ENCODE measurements around the gene SCRG1.

SCRG1 gene

DNA sequence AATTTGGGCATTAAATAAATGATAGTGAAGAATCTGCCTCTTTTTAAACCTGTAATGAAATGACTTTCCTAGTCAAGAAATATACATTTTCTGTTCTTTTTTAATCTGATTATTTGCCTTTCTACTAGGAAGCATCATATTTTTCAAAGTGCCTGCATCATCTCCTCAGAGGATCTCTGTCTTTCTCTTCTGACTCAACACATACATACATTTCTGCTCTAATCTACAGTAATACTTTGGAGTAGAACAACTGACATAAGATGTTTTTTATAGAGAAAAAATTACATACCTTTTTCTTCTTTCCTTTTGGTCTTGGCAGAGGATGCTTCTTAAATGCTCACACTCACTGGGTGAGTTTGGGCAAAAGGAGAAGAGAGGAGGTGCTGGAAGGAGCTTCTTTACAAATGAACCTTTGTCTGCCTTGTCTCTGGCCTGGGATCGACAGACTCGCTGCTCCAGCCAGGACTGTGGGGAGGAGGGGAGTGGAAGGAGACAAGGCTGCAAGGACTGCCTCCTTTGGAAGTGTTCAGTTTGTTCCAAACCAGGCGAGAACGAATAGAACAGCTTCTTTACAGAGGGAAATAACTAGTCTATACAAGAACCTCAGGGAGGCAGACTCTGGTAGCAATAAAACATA is at the start of gene SCRG1:
TSS of gene SCRG1 (minus strand) at position 338 of the 637 bp plus-strand sequence. CDS start 7,702 bp downstream, outside the sequence.
- no peak for DNase-seq (ENCODE audit: low spot score)

DNA sequence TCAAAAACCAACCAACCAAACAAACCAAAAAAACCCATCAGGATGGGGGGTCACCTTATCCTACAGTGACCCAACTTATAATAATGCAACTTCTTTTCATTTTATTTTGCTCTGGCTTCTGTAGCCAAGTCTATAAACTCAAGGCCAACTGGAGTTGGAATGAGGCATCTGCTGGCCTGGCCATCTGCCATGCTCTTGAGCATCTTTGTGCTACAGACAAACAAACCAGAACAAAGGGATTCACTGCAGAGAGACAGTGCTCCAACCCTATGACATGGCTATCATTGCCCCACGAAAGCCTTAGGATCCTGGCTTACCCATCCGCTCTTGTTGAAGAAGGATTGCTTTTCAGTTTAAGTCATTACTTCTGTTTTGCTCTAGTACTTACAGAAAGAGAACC is 49.2 kb upstream of the SCRG1 start:
- DNase-seq (ENCODE audit: low spot score): no peak

DNA sequence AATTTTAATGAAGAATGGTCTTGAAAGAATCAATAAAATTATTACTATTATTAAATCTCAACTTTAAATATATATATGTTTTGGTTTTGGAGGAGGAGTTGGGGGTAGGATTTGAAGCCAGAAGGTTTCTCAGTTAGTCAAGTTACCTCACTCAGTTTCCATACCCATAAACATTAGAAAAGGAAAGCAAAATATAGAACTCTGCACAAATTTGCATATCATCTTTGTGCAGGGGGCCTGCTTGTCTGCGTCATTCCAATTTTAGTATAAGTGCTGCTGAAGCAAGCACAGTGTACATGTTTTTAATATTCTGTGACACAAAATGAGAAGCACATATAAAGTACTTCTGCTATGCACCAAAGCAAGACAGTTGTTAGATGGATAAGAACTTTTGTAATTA is 47.5 kb upstream of the SCRG1 start:
- no peak for DNase-seq (ENCODE audit: low spot score)

DNA sequence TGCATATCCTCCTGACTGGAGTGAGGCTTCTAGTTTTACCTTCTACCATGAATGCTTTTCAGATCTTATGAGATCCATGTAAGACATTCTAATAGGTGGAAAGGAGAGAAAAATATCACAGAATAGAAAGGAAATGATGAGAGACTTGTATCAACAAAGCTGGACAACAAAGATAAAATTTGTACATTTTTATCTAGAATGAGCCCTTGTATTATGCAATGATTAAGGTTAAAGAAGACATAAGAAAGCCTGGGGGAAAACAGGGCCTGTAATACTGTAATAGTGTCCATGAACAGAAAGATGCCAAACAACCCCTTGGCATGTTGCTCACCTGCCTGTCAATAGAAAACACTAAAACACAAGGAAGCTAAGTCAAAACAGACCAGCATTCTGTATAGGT is 44.2 kb upstream of the SCRG1 start:
- DNase-seq (ENCODE audit: low spot score): no peak

DNA sequence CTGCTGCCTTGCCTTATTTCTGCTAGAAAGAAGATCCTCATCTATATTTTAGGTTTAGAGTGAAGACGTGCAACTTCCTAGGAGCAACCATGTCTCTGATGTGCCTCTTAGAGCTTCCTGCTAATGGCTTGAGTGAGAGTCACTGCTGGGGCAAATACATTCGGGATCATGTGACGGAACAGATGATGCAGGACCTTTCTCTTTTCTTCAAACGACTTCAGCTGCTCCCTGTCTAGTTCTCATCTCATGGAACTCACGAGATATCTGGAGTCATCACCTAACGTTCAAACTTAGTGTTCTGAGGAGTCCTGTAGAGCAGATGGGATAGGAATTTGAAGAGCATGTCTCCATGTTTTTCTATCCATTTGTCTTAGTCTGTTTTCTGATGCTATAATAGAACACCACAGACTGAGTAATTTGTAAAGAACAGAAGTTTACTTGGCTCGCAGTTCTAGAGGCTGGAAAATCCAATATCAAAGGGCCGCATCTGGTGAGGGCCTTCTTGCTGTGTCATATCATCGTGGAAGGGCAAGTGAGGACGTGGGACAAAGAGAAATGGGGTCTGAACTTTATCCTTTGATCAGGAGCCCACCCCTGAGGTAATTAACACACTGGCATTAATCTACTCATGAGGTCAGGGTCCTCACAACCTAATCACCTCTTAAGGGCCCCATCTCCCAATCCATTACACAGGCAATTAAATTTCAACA is 43.5 kb upstream of the SCRG1 start:
- DNase-seq (ENCODE audit: low spot score): no peak

DNA sequence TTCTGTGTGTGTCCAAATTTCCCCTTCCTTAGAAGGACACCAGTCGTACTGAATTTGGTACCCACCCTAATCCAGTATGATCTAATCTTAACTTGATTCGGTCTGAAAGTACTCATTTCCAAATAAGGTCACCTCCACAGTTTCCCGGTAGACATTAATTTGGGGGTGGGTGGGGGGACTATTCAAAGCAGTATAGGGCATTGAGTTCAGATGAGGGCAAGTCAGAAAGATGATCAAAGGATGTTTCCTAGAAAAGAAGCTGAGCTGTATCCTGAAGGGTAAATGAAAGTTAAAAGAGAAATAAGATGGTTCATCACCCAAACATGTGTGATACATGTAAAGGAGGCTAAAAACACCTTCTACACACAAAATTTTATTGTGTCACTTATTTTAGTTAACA is 42.0 kb upstream of the SCRG1 start:
- no peak for DNase-seq (ENCODE audit: low spot score)

DNA sequence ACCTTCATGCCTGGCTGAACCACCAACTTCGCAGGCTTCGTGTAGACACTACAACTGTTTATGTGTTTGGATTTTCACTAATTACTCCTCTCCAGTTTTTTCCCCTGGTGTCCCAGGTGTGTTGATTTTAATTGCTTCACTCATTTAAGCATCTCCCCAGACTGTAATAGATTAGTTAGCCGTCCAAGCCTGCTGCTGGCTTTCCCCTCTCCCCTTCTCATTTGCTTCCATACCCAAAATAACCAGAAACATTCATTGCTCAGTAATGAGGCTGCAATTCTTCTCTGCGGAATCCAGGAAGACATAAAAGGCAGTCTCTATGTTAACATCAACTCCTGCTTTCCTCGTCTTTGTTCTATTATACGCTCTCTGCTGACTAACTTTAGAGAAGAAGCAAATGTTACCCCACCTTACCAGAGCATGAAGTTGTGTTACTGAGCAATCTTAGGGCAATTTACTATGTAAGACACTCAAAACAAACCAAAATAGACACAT is 37.9 kb upstream of the SCRG1 start:
- no peak for DNase-seq (ENCODE audit: low spot score)

DNA sequence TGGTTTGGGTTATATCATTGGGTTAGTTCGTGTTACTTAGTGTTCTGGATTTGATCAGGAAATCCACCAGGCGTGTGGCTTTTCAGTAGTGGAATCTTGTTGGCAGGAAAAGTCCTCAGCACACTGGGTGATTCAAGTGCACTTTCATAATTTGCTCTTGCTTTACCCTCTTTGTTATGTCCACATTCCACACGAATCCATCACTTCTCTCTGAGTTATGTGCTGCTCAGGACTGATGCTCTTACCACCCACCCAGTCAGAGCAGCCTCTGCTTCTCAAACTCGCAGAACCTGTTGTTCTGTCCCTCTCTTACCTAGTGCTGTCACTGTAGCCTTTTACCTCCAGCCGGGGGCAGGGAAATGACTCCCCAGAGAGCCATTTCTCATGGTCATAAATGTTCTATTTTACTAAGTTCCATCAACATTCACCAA is 37.2 kb upstream of the SCRG1 start:
- no peak for DNase-seq (ENCODE audit: low spot score)

DNA sequence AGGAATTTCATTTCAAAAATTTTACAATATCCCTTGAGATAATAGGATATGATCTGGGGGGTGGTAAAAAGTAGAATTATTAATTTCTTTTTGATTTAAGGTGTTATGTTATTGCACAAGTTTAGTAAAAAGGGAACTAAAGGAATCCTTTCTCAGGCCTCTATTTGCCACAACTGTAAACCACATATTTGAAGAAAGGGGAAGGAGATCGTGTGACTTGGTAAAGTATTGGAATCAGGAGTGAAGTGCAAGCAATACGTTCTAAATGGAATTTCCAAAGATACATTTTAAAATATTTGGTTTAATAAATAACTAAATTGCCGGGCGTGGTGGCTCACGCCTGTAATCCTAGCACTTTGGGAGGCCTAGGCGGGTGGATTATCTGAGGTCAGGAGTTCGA is 35.3 kb upstream of the SCRG1 start:
- no peak for DNase-seq (ENCODE audit: low spot score)

DNA sequence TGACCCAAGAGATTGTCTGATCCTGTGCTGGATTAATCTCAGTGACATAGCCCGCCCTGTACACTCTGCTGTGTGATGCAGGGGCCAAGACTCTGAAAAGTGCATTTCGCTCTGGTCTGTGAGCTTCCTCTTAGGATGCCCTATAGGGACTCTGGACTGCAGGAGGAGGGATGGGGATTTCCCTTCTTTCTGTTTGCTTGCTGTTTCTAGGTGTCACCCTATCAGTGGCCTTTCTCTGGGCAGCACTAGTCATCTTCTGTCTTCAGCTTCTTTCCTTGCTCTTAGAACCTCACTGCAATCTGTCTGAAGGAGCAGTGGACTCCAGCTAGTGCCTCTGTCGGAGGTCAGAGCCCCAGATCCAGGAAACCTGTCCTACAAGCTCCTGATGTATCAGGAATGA is 34.5 kb upstream of the SCRG1 start:
- no peak for DNase-seq (ENCODE audit: low spot score)

DNA sequence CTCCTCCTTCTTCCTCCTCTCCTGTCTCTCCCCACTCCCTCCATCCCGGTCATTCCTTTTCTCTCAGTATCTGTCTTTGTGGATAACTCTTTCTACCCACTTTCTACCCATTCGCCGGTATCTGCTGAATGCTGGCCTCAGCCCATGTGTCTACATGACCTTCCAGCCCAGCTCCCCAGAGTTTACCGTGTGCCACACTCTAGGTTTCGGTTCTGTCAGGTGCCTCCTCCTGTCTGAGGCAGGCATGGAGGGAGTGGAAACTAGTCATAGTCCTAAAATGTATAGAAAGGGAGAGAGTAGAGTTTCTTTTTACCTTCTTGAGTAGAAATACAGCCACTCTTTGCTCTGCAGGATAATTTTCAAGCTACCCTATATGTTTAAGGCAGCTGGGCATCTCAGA is 33.5 kb upstream of the SCRG1 start:
- no peak for DNase-seq (ENCODE audit: low spot score)

DNA sequence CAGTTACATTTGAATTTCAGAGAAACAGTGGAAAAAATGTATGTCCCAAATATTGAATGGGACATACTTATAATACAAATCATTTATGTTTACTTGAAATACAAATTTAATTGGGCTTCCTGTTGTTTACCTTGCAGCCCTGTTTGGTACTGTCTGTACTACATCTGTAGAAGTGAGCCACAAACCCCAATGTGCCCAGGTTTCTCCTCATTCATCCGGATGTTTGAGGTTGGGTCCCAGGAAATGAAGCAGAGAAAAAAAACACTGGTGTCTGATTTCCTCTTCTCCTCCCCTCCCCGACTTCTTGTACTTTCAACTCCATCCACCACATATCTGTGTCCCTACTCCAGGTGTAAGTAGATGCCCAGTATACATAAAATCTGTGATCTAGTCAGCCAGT is 27.1 kb upstream of the SCRG1 start:
- DNase-seq (ENCODE audit: low spot score): no peak

DNA sequence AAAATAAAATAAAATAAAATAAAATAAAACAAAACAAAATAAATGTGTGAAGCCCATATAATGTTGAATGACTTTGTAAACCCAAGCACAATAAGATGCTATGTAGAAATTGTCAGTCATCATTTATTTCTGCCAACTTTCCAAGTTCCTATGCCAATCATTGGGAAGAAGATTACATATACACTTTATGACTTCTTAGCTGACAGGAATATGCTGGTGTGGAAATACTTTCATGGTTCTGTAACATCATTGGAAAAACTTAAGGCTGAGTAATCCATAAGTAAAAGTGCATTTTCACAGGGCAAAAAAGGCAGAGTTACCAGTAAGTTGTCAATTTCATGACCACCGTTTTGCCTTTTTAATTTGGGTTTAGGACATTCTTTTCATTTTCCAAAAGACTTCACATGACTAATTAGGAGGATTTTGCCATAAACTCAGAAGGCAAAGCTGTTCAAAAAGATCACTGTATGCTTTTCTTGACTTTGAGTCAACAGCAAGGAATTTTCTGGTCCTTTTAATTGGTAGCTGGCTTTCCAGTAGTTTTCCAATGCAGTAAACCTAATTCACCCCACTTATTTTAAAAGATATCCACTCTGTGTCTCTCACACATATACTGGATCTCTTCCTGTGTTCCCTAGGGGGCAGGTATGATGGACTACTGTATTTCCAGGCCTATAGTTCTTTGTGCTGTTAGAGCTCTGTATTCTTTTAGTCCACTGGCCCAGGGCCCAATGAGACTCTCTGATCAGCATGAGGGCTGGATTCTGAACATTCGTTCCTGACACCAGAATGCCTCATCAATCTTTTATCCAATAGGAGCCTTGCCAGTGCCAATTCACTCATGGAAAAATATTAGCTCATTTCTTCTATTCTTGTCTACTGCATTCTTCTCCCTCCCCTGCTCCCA is 26.2 kb upstream of the SCRG1 start:
- no peak for DNase-seq (ENCODE audit: low spot score)

DNA sequence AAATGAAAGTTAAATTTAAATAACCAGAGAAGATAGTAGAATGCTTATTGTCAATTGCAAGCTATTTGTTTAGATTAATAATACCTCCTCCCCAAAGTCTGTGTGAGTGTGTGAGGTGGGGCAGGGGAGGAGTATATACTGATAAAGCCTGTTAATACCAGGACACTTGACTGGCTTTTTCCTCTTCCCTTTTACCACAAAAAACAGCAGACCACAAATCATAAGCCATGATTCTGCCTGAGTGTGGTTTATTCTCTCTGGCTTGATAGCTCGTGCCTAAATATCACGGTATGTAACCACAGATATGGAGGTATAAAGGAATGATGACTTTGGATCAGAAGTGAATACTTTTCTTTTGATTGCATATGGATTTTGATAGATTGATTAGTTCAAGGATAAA is 21.9 kb upstream of the SCRG1 start:
- no peak for DNase-seq (ENCODE audit: low spot score)

DNA sequence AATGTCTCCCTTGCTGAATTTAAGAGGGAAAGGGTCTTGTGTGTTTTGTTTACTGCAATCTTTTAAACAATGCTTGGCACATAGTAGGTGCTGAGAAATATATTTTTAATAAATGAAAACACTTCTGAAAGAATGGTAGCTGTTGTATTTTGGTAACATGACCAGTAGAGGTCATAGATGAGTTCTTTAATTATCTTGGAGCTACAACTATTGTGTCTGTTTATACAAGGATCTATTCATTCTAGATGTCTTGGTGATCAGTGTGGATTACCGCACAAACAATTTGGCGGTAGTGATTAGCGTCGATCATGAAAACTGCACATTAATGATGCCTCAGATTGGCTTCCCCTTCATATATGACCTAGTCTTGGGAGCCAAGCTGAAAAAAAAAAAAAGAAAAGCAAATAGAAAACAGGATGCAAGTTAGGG is 21.4 kb upstream of the SCRG1 start:
- DNase-seq (ENCODE audit: low spot score): no peak

DNA sequence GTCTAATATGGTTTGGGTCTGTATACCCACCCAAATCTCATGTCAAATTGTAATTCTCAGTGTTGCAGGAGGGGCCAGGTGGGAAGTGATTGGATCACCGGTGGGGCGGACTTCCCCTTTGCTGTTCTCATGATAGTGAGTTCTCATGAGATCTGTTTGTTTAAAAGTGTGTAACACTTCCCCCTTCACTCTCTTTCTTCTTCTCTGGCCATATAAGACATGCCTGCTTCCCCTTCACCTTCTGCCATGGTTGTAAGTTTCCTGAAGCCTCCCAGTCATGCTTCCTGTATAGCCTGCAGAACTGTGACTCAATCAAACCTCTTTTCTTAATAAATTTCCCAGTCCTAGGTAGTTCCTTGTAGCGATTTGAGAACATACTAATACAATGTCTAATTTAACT is 19.7 kb upstream of the SCRG1 start:
- no peak for DNase-seq (ENCODE audit: low spot score)

DNA sequence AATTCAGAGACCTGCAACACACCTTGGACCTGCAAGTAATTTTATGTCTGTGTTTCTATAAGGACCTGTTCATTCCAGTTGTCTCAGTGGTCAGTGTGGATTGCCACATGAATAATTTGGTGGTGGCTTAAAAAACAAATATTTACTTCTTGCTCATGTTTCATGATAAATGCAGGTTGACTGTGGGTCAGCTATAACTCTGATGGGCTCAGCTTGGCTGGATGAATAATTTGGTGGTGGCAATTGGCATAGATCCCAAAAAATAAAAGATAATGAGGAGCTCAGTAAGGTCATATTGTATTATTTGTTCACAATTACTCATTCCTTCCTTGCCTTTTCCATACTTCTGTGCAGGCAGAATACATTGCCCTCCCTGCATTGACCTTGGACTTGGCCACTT is 18.9 kb upstream of the SCRG1 start:
- no peak for DNase-seq (ENCODE audit: low spot score)

DNA sequence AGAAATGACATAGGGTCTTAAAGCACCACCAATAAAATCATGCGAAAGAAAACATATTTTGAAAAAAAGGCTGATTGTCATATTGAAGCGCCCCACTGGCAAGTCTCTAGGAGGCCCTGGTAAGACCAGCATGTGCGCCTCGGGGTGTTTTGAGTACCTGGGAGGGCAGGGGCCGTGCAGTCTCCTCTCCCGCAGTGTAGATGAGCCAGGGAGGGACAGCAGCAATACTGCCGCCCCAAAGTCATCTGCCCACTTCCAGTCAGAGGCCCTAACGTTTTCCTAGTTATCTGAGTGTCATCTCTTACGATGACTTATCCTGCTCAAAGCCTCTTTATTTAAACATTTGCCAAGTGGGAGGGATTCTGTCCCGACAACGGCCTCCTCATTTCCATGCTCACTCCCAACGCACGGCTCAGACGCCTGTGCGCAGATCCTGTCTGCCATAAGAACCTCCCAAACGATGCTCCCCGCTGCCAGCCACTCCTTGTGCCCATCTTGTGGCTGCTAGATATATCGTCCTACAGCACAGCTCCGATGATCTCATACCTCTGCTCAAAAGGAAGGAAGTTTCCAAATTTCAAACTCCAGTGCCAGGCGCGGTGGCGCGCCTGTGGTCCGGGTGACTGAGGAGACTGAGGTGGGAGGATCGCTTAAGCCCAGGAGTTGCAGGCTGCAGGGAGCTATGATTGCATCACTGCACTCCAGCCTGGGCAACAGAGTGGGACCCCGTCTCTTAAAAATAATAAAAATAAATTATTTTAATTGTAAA is 17.2 kb upstream of the SCRG1 start:
- no peak for DNase-seq (ENCODE audit: low spot score)

DNA sequence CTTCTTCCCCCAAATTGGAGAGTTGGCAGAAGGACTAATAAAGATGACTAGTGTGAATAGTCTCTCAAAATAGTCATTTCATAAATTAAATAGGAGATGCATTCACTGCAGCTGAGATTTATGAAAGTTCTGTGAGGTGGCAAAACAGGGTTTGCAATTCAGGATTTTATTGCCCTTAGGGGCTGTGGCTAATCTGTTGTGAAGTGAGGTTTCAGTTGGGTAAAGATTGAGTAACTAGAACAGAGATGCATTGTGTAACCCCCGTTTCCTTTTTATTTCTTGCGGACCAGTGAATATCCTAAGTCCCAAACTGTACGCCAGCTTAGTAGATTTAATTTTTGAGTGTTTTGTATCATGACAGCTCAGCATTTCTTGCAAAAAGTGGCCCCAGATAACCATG is 16.2 kb upstream of the SCRG1 start:
- no peak for DNase-seq (ENCODE audit: low spot score)

DNA sequence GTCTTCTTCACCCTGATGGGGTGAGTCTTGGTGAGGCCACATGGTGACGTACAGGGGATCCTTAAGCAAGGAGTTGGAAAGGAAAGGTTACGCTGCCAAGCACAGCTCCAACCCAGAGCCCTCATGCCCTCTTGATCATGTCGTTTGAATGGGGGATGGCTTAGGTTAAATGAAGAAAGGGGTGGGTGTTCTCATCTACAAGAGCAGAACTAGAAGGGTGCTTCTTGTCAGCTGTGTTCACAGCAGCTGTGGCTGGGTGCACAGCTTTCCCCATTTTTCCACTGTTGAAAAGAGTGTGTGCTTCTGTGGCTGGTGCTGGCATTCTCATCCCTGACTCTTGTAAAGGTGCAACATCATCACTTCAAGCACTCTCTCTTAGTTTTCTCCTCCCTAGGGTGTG is 15.5 kb upstream of the SCRG1 start:
- DNase-seq (ENCODE audit: low spot score): no peak

DNA sequence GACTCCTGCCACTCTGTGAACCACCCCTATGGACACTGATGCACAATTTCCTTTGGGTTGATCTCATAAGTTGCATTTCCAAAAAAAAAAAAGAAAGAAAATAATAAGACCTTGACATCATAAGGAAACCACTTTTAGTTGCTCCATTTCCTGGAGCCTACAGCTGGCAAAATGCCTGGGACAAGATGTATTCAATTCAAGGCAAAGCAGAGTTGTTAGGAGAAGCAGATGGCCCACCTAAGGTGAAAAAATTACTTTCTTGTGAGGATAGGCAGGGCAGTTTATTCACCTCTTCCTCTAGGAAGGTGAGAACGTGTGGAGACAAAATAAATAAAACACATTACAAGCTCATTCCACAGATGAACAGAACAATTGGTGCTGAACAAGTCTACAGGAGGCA is 14.1 kb upstream of the SCRG1 start:
- no peak for DNase-seq (ENCODE audit: low spot score)

DNA sequence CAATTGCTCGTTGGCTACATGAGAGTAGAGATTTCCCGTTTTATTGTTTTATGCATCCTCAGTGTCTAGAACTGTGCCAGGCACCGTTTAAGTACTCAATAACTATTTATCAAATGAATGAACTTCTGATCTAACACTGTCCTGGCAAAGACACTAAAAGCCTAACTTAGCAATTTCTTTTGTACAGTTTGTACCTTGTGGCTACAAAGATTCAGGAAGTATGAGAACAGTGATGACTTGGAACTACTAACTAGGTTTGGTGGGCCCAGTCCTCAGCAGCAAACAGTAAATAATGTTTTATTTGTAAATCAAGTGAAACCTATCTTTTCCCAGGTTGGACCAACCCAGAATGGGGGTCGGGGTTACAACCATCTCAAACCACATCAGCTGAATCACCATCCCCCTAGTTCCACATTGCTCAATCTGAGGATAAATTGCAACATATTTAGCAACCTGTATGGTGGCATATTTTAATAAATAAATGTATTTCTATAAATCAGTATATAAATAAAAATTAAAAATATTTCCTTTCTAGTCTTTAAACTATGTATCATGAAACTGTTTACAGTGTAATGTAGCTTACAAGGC is 12.3 kb upstream of the SCRG1 start:
- no peak for DNase-seq (ENCODE audit: low spot score)
